ENCODE data around the gene MT3.
A peak's percentile ranks its signal among the peaks of the same experiment; 100 is the strongest.
"Not testable (repeated sequence)": the region's sequence is repeated elsewhere in the genome, so short reads cannot be mapped to it uniquely, and the experiment has no call there.

Gene MT3

GRCh38 chr16:56610017-56610608 lies 20.8 kb downstream of the MT3 start:
- no peak for DNase-seq

- no peak for DNase-seq
These were observed 21.3 kb downstream of the MT3 start for GRCh38 chr16:56610609-56611111.

DNA sequence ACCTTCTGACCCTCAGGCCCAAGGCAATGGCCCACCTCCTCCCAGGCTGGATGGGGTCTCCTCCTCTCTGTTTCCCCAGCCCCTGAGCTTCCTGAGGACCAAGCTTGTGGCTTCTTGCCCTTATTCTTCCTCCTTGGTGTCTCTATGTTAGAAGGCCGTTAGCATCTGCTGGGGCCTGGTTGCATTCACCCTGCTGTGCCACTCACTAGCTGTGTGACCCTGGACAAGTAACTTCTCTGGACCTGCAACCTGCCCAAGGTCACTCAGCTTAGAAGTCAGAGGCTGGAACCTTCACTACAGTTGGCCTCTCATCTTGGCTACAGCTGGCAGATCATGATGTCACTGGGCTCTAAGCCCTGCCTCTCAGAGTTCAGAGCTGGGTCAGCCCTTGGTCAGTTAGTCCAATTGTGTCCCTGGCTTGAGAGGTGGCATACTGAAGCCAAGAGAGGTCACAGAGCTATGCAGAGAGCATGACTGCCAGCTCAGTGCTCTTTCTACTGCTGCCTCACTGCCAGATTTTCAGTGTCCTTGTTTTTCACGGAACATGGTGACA lies 22.0 kb downstream of the MT3 start:
- DNase-seq: no peak

DNA sequence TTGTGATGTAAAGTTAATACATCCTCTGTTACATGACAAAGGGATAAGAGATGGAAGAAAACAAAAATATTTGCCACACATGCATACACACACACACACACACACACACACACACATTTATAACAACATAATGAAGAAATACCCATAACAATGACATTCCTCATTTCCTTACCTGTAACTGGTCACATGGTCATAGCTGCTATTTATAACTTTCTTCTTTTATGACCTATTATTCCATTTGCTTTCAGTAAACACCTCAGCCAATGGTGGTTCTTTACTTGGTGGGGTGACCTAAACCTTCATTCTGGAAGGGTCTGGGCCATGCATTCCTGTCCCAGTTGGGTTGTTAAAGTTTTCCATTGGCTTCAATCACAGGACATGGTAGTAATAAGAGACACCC lies 24.4 kb downstream of the MT3 start:
- no peak for DNase-seq

DNA sequence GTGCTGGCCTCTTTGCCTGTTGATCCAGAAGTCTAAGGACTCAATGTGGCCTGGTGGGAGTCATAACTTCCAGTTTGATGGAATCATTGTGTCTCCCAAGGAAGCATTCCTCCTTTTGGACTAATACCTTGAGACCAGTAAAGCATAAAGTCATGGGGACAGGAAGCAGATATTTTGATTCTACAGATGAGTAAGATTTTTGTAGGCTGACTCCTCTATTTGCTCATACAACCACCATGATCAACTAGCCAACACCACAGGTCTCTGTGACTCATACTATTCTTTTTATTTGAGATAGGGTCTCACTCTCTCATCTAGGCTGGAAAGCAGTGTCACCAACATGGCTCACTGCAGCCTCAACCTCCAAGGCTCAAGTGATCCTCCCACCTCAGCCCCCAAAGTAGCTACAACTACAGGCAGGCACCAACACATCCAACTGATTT lies 25.2 kb downstream of the MT3 start:
- no peak for DNase-seq

DNA sequence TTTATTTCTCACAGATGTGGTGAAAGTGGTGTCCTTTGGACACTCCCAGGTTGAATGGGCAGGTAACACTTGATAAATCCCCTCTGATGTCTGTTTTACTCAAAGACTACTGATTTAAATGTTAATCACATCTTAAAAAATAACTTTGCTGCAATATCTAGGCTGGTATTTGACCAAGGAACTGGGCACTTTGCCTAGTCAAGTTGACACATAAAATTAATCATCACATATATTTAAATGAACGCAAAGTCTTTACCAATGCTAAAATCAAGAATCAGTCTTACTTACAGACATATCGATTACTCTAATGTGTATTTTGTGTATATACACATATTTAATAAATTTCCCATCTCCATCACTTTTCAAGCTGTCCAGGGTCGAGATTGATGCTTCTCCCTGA lies 26.0 kb downstream of the MT3 start:
- DNase-seq: no peak

DNA sequence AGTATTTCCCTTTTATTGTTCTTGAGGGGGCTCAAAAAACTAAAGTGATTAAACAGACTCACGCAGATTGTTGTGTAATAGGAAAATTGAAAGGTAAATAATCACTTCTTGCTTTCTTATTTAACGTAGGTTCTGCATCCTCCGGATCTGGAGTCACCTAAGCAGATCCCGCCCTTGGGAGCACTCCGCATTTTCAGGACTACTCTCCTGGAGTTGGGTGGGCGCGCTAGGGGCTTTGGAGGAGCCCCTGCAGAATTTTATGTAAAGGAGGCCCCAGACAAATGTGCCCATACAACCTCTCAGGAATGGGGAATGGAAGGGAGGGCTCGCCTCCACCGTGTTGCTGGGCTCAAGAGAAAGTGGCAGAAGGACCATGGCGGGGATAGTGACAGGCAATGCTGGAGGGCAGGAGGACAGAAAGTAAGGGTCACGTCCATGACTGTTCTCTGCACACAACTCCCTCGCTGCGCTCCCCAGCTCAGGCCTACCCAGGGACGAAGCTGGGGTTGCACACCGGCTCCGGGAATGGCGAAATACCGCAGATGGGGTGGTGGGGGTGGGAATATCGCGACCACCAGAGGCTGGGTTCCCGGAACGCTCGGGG lies 27.4 kb downstream of the MT3 start:
- no peak for DNase-seq

DNA sequence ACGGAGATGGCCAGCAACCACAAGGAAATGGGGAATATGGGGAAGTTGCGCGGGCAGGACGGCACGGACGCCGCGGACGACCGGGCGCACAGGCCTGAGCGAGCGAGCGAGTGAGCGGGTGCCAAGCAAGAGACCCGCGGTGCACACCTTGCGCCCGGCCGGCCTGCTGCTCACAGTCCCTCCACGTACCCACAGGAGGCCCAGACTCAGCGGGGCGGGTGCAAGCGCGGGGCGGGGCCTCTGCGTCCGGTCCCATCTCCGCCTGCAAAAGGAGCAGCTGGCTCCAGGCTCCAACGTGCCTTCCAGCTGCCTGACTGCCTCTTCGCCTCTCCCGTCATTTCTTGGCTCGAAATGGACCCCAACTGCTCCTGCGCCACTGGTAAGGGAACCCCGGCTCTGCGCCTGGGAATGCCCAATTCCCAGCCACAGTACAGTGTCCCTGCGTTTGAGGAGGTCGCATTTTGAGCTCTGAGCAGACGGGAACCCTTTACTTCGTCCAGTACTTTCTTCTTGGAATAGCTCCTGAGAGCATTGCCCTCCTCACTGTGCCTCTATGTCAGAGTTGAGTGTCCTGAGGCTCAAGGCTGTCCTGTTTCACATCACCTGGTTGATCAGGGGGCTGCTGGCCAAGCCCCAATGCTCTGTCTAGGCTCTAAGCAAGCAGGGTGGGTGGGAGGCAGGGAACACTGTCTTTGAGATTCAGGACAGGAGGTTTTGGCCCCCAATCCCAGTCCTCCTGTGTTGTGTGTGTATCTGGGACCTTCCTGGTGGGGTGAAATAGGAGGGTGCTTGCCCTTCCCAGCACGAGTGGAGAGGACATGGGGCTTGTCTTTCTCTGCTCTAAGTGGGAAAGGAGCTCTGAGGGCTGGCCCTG lies 28.1 kb downstream of the MT3 start:
- no peak for DNase-seq

- DNase-seq: no peak
These were observed 28.8 kb downstream of the MT3 start for GRCh38 chr16:56618138-56618537.

DNA sequence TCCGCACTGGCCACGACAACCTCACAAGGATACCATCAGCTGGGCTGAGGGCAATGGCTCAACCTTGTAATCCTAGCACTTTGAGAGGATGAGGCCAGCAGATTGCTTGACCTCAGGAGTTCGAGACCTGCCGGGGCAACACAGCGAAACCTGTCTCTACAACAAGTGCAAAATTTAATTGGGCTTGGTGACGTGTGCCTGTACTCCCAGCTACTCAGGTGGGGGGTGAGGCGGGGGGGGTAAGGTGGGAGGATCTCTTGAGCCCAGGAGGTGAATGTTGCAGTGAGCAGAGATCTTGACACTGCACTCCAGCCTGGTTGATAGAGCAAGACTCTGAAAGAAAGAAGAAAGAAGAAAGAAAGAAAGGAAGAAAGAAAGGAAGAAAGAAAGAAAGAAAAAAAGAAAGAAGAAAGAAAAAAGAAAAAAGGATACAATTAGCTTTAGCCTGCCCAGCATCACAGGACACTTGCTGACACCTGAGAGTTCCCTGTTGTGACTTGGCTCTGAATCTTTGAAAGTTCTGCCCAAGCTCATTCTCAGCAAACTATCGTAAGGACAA lies 31.1 kb downstream of the MT3 start:
- no peak for DNase-seq

- not testable (repeated sequence) for DNase-seq
These were observed 32.5 kb downstream of the MT3 start for GRCh38 chr16:56621665-56622445.

DNA sequence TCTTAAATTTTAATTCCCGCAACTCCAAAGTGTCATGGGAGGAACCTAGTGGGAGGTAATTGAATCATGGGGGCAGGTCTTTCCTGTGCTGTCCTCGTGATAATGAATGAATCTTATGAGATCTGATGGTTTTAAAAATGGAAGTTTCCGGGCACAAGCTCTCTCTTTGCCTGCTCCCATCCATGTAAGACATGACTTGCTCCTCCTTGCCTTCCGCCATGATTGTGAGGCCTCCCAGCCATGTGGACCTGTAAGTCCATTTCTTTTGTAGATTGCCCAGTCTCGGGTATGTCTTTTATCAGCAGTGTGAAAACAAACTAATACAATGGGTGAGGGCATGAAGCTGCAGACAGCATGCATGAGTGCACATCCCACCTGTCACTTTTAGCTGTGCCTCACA lies 33.9 kb downstream of the MT3 start:
- not testable (repeated sequence) for DNase-seq

- no peak for DNase-seq
These were observed 34.3 kb downstream of the MT3 start for GRCh38 chr16:56623637-56624036.

GRCh38 chr16:56625140-56625942 lies 36.0 kb downstream of the MT3 start, which contains the start of gene MT1E:
Gene MT1E (plus strand): TSS chr16:56625781. CDS start chr16:56625852, 71 bp downstream.
- peak; percentile 34 for DNase-seq

DNA sequence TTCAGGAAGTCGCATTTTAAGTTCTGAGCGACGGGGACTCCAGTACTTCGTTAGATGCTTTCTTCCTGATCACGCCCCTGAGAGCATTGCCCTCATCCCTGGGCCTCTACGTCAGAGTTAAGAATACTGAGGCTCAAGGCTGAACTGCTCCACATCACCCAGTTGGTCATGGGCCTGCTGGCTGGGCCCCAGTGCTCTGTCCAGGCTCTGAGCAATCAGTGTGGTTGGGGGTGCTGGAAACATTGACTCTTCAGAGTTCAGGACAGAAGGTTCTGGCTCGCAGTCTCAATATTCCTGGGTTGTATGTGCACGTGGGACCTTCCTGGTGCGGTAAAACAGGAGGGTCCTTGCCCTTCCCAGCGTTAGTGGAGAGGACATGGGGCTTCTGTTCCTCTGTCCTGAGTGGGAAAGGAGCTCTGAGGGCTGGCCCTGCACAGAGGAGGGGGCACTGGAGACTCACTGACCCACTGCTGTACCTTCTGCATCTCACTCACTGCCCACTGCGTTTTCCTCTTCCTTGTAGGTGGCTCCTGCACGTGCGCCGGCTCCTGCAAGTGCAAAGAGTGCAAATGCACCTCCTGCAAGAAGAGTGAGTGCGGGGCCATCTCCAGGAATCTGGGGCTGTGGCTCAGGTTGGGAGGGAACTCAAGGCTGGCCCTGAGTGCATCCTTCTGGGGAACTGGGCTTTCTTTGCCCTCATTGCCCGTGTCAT lies 36.8 kb downstream of the MT3 start:
- DNase-seq: peak; percentile 34

- DNase-seq: no peak
These were observed 37.4 kb downstream of the MT3 start for GRCh38 chr16:56626685-56627084.

DNA sequence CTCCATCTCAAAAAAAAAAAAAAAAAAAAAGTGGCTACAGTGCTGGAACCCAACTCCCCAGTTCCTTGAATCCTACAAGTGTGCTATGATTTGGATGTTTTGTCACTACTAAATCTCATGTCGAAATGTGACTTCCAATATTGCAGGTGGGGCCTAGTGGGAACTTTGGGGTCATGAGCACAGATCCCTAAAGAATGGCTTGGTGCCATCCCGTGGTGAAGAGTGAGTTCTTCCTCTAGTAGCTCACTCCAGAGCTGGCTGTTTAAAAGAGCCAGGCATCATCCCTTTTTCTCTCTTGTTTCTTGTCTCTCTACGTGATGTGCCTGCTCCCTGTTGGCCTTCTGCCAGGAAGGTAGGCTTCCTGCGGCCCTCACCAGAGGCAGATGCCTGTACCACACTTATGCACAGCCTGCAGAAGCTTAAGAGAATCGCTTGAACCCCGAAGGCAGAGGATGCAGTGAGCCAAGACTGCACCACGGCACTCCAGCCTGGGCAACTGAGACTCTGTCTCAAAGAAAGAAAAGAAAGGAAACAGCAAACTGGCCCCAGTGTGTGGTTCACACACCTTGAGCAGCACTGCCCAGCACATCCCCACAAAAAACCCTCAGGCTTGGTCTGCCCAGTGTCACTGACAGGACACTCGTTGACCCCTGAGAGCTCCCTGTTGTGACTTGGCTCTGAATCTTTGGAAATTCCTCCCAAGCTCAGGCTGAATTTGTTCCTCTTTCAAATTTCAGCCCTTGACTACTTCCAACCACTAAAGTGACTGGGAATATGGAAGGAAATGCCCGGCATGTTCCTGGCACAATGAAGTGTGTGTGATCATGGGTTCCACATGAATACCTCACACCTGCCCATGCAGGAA lies 39.4 kb downstream of the MT3 start:
- no peak for DNase-seq

- no peak for DNase-seq
These were observed 40.2 kb downstream of the MT3 start for GRCh38 chr16:56629531-56629930.

GRCh38 chr16:56630134-56630533 lies 40.8 kb downstream of the MT3 start:
- DNase-seq: no peak

DNA sequence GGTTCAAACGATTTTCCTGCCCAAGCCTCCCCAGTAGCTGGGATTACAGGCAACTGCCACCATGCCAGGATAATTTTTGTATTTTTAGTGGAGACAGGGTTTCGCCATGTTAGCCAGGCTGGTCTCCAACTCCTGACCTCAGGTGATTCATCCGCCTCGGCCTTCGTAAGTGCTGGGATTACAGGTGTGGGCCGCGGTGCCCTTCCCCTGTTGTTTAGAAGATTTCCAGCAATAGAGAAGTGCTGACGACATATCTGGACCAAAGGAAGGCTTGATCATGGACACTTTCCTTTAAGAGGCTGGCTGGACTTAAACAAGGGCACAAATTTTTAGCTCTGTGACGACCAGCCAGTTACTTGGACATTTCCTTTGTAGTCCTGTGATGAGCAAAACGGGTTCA lies 41.9 kb downstream of the MT3 start:
- DNase-seq: no peak

All from DMS79 treated with DMSO at 0.1 percent for 48 hours (cell line).